Natural killer cell (primary cell): ENCODE data around the gene CLPSL2. TPM values are rescaled to one million over a fixed set of nuclear protein-coding genes. Genes with fewer than 3 reads are reported as not detected.
"Not testable (repeated sequence)": the region's sequence is repeated elsewhere in the genome, so short reads cannot be mapped to it uniquely, and the experiment has no call there.

Experiments used
- ATAC-seq, 3 donors: fragments of 150-1000 bp in 2 of 3; fragments of 200-7000 bp in 1 of 3; cut with Tn5 transposase; 1 replicate in 1 of 3; 2 replicates in 2 of 3; pipeline ENCODE4 v1.10.0; 2021; ENCODE audit warnings: mild to moderate bottlenecking in 2 of 3, moderate library complexity in 2 of 3
- DNase-seq, 2 donors: peaks; one replicate each; pipeline versions ENCODE4 v3.0.0 to v3.0.0-alpha.2; 2013 to 2021; ENCODE audit warnings: mixed read lengths in 1 of 2
- H3K27ac ChIP-seq: one replicate; pipeline ENCODE4 v1.5.1; 2013; ENCODE audit warnings: mild to moderate bottlenecking, low read length
- H3K27me3 ChIP-seq: one replicate; pipeline ENCODE4 v1.6.1; 2013; ENCODE audit warnings: low read length; ENCODE audit not compliant: control insufficient read depth, insufficient read depth
- H3K36me3 ChIP-seq: one replicate; pipeline ENCODE4 v1.6.1; 2013; ENCODE audit warnings: low read length; ENCODE audit not compliant: control insufficient read depth, insufficient read depth
- H3K4me1 ChIP-seq: one replicate; pipeline ENCODE4 v1.6.1; 2013; ENCODE audit warnings: low read length; ENCODE audit not compliant: control insufficient read depth, insufficient read depth
- H3K4me3 ChIP-seq: one replicate; pipeline ENCODE4 v1.5.1; 2013; ENCODE audit warnings: low read length
- H3K9me3 ChIP-seq: one replicate; pipeline ENCODE4 v1.6.1; 2013; ENCODE audit warnings: low read length; ENCODE audit not compliant: control insufficient read depth, insufficient read depth
- H3K27ac Mint-ChIP-seq, 2 donors: one replicate each; pipeline ENCODE4 v1.8.0; 2022; ENCODE audit warnings: mild to moderate bottlenecking in 2 of 2, mixed read lengths in 2 of 2, moderate library complexity in 1 of 2
- H3K27me3 Mint-ChIP-seq, 2 donors: one replicate each; pipeline ENCODE4 v1.8.0; 2022; ENCODE audit warnings: low read depth in 2 of 2, mixed read lengths in 2 of 2
- H3K36me3 Mint-ChIP-seq: one replicate; pipeline ENCODE4 v1.8.0; 2022; ENCODE audit warnings: mixed read lengths
- H3K4me1 Mint-ChIP-seq, 2 donors: one replicate each; pipeline ENCODE4 v1.8.0; 2022; ENCODE audit warnings: mixed read lengths in 2 of 2
- H3K4me3 Mint-ChIP-seq: one replicate; pipeline ENCODE4 v1.8.0; 2022; ENCODE audit warnings: mild to moderate bottlenecking, moderate library complexity, mixed read lengths
- H3K9me3 Mint-ChIP-seq, 2 donors: one replicate each; pipeline ENCODE4 v1.8.0; 2022; ENCODE audit warnings: mixed read lengths in 2 of 2
- CTCF ChIP-seq: fragments of 200-600 bp; IDR thresholded peaks from one replicate; pipeline ENCODE4 v1.8.0; 2022; ENCODE audit warnings: antibody characterized with exemption
- WGBS: methylation state at CpG from one replicate; pipeline ENCODE4 v1.1.7; 2013; ENCODE audit warnings: missing lambda C conversion rate; ENCODE audit not compliant: insufficient coverage; 5-methylcytosine and 5-hydroxymethylcytosine counted together
- intact Hi-C: fragments of 100-400 bp; cut with micrococcal nuclease; formaldehyde crosslinking; loops from one replicate; pipeline ENCODE4 v1.14.2; 2022
- total RNA-seq, 4 donors: library from RNA; stranded (reverse); fragments of 120-200 nt in 1 of 4; gene quantifications; one replicate each; pipeline versions ENCODE4 v1.2.3 to v1.2.4, GENCODE V29; 2013 to 2022

The CLPSL2 gene
- total RNA-seq, 3 donors from 2014 or later (not counting 1 experiment from before 2014, with no cell fraction given) = not detected

DNA sequence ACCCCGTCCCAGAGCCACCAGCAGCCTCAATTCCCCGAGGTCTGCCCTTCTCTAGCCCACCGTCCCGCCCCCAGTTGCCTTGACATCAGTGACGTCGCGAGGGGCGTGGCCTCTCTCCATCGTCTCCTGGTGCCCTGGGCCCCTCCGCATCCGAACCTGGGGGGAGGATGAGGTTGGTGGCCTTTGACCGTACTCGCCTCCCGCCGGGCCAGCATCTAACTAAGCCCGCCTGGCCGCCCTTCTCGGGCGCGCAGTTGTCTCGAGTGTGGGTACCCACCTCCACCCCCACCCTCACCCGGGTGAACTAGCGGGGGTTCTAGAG is 45.0 kb upstream of the CLPSL2 start:
- peaks cover 44 to 70% of the 10 kb centered on the region in 2 donors for H3K4me1 Mint-ChIP-seq

DNA sequence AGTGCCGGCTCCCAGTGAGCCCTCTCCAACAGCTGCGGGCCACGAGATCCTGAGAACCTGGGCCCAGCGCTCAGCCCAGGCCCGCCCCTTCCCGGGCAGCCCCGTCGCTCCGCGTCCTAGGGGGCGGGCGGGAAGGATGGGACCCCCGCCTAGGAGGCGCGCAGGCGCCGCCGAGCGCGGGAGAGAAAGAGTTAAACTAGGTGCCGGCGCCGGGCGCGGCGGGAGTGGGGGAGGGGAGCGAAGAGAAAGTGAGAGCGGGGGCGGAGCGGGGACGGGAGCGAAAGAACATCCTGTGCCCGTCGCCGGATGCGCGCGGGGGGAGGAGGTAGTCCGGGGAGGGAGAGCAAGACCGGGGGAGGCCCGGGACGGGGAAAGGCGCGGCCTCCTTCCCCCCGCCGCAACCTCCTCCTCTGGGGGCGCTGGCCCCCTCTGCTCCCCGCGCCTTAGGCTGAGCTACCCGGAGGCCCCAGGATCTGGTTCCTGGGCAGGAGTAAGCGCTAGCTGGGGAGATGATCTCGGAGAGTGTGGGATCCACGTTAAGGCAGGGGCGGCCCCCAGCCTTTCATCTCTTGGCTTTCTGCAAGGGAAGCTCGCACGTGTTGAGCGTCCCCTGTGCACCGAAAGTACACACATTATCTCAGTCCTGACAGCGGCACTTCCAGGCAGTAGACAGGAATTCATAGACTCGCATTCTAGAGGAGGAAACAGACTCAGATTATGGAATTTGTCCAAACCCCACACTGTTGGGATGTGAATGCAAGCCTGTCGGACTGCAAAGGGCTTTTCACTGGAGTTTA is 44.5 kb upstream of the CLPSL2 start:
- H3K4me1 Mint-ChIP-seq = peaks cover 40 to 68% of the 10 kb centered on the region in 2 donors
- TF ChIP-seq CTCF = no peak
- H3K36me3 Mint-ChIP-seq = no peaks in the 10 kb centered on the region
- Histone ChIP-seq H3K27ac (peak overlapping the region; percentile 98), H3K4me1 (peaks cover 73% of the 10 kb centered on the region), H3K36me3 (no peaks in the 10 kb centered on the region), H3K27me3 (no peaks in the 10 kb centered on the region), H3K9me3 (no peaks in the 10 kb centered on the region), H3K4me3 (peak overlapping the region; percentile 94)
- WGBS = under 1% methylated on average over 61 of the region's 61 CpGs
- intact Hi-C loops = no loop called here
- DNase-seq = peak; percentile 82 to 95
- H3K27me3 Mint-ChIP-seq = no peaks in the 10 kb centered on the region
- no peaks in the 10 kb centered on the region for H3K9me3 Mint-ChIP-seq
- H3K27ac Mint-ChIP-seq = peak overlapping the region; percentile 71 to 72
- H3K4me3 Mint-ChIP-seq = peak overlapping the region; percentile 83
- ATAC-seq = peak; percentile 61 to 75 (median 62)

More for the DNA sequence above, 45.0 kb upstream of the CLPSL2 start:
- Histone ChIP-seq H3K27me3 (no peaks in the 10 kb centered on the region), H3K36me3 (no peaks in the 10 kb centered on the region), H3K4me3 (peak overlapping the region; percentile 94), H3K4me1 (peaks cover 73% of the 10 kb centered on the region), H3K9me3 (no peaks in the 10 kb centered on the region), H3K27ac (peak overlapping the region; percentile 98)
- Mint-ChIP-seq H3K4me3 (peak overlapping the region; percentile 83), H3K36me3 (no peaks in the 10 kb centered on the region), H3K27me3 (no peaks in the 10 kb centered on the region), H3K27ac (peak overlapping the region; percentile 71 to 72), H3K9me3 (no peaks in the 10 kb centered on the region)
- peak; percentile 49 to 74 (median 59) for ATAC-seq
- TF ChIP-seq CTCF = no peak
- intact Hi-C loops = no loop called here
- WGBS = 0% methylated on average over 21 of the region's 23 CpGs
- peak; percentile 86 to 95 for DNase-seq

- no peak for TF ChIP-seq CTCF
- DNase-seq = no peak
- 91% methylated on average over 8 of the region's 8 CpGs for WGBS
- intact Hi-C loops = no loop called here
- H3K27ac ChIP-seq = no peak overlapping the region
- no peaks in the 10 kb centered on the region for H3K27me3 Mint-ChIP-seq
- H3K9me3 ChIP-seq = no peaks in the 10 kb centered on the region
- ATAC-seq = no peak
- no peaks in the 10 kb centered on the region for H3K36me3 ChIP-seq
- no peak overlapping the region for H3K4me3 ChIP-seq
- no peak overlapping the region for H3K4me3 Mint-ChIP-seq
- H3K9me3 Mint-ChIP-seq = no peaks in the 10 kb centered on the region
- H3K4me1 ChIP-seq = peaks cover 63% of the 10 kb centered on the region
- H3K4me1 Mint-ChIP-seq = peaks cover 38 to 59% of the 10 kb centered on the region in 2 donors
- H3K27ac Mint-ChIP-seq = peak overlapping the region; percentile 38 to 72
- no peaks in the 10 kb centered on the region for H3K27me3 ChIP-seq
- no peaks in the 10 kb centered on the region for H3K36me3 Mint-ChIP-seq
These were observed 42.8 kb upstream of the CLPSL2 start for GRCh38 chr6:35733633-35734032.

GRCh38 chr6:35734319-35734718 is 42.1 kb upstream of the CLPSL2 start:
- H3K4me3 Mint-ChIP-seq, H3K36me3 ChIP-seq, H3K4me3 ChIP-seq, DNase-seq, H3K9me3 ChIP-seq, H3K27ac ChIP-seq, H3K27me3 Mint-ChIP-seq, H3K27me3 ChIP-seq, H3K27ac Mint-ChIP-seq, ATAC-seq, intact Hi-C loops, H3K9me3 Mint-ChIP-seq, H3K36me3 Mint-ChIP-seq: not testable (repeated sequence)
- peaks cover 57% of the 10 kb centered on the region for H3K4me1 ChIP-seq
- H3K4me1 Mint-ChIP-seq = peaks cover 33 to 52% of the 10 kb centered on the region in 2 donors
- WGBS = 96% methylated on average over 12 of the region's 12 CpGs
